Muscle layer of duodenum (tissue), 2 donors: ENCODE data around the gene RTL1.

ENCODE experiments used
- H3K27ac ChIP-seq: one replicate; pipeline ENCODE4 v1.7.0; 2013; ENCODE audit warnings: mild to moderate bottlenecking, low read length
- H3K27me3 ChIP-seq: one replicate; pipeline ENCODE4 v1.7.0; 2013; ENCODE audit warnings: low read depth, mild to moderate bottlenecking, control low read depth, low read length
- H3K36me3 ChIP-seq, 2 donors: one replicate each; pipeline ENCODE4 v1.7.0; 2013; ENCODE audit warnings: low read length in 2 of 2, control low read depth in 1 of 2, mild to moderate bottlenecking in 1 of 2; ENCODE audit not compliant: insufficient read depth in 2 of 2, control insufficient read depth in 1 of 2
- H3K4me1 ChIP-seq, 2 donors: one replicate each; pipeline ENCODE4 v1.7.0; 2013; ENCODE audit warnings: low read length in 2 of 2, mild to moderate bottlenecking in 2 of 2, control low read depth in 1 of 2, moderate library complexity in 1 of 2; ENCODE audit not compliant: insufficient read depth in 2 of 2, control insufficient read depth in 1 of 2
- H3K4me3 ChIP-seq, 2 donors: one replicate each; pipeline ENCODE4 v1.7.0; 2013; ENCODE audit warnings: low read length in 2 of 2, low read depth in 1 of 2, mild to moderate bottlenecking in 1 of 2
- H3K9me3 ChIP-seq, 2 donors: one replicate each; pipeline ENCODE4 v1.7.0; 2013; ENCODE audit warnings: low read length in 2 of 2, control low read depth in 1 of 2, mild to moderate bottlenecking in 1 of 2; ENCODE audit not compliant: control insufficient read depth in 1 of 2
- donor health status: healthy.

Gene RTL1

GRCh38 chr14:100868621-100869370 lies 34.7 kb downstream of the RTL1 start:
- H3K4me1 ChIP-seq, result no peaks in the 10 kb centered on the region
- no peak overlapping the region for H3K27ac ChIP-seq
- H3K9me3 ChIP-seq, result no peaks in the 10 kb centered on the region
- H3K27me3 ChIP-seq, result no peaks in the 10 kb centered on the region
- H3K36me3 ChIP-seq, result no peaks in the 10 kb centered on the region
- no peak overlapping the region for H3K4me3 ChIP-seq

- H3K36me3 ChIP-seq, result no peaks in the 10 kb centered on the region
- no peaks in the 10 kb centered on the region for H3K9me3 ChIP-seq
These were observed 35.7 kb downstream of the RTL1 start for GRCh38 chr14:100867631-100868315.

GRCh38 chr14:100866666-100867630 lies 36.6 kb downstream of the RTL1 start:
- H3K27me3 ChIP-seq, result no peaks in the 10 kb centered on the region
- peaks cover 0 to 3% of the 10 kb centered on the region in 2 donors for H3K9me3 ChIP-seq
- no peaks in the 10 kb centered on the region for H3K36me3 ChIP-seq

More at GRCh38 chr14:100867631-100868315, 35.7 kb downstream of the RTL1 start:
- H3K4me1 ChIP-seq, result no peaks in the 10 kb centered on the region
- H3K4me3 ChIP-seq, result no peak overlapping the region
- H3K27me3 ChIP-seq, result no peaks in the 10 kb centered on the region
- H3K27ac ChIP-seq, result no peak overlapping the region

GRCh38 chr14:100865682-100866591 lies 37.6 kb downstream of the RTL1 start:
- Histone ChIP-seq H3K36me3 (no peaks in the 10 kb centered on the region), H3K27me3 (no peaks in the 10 kb centered on the region), H3K9me3 (peaks cover 0 to 3% of the 10 kb centered on the region in 2 donors), H3K4me1 (no peaks in the 10 kb centered on the region), H3K4me3 (no peak overlapping the region), H3K27ac (no peak overlapping the region)

More at GRCh38 chr14:100866666-100867630, 36.6 kb downstream of the RTL1 start:
- Histone ChIP-seq H3K27ac (no peak overlapping the region), H3K4me3 (no peak overlapping the region), H3K4me1 (no peaks in the 10 kb centered on the region)

GRCh38 chr14:100864960-100865681 lies 38.4 kb downstream of the RTL1 start:
- Histone ChIP-seq H3K36me3 (no peaks in the 10 kb centered on the region), H3K27ac (no peak overlapping the region), H3K27me3 (no peaks in the 10 kb centered on the region), H3K9me3 (peaks cover 0 to 3% of the 10 kb centered on the region in 2 donors), H3K4me1 (no peaks in the 10 kb centered on the region), H3K4me3 (no peak overlapping the region)

- Histone ChIP-seq H3K4me3 (no peak overlapping the region), H3K27me3 (no peaks in the 10 kb centered on the region), H3K27ac (no peak overlapping the region), H3K36me3 (no peaks in the 10 kb centered on the region), H3K9me3 (peaks cover 0 to 3% of the 10 kb centered on the region in 2 donors), H3K4me1 (no peaks in the 10 kb centered on the region)
These were observed 39.3 kb downstream of the RTL1 start for GRCh38 chr14:100864206-100864605.

- Histone ChIP-seq H3K4me3 (no peak overlapping the region), H3K9me3 (peaks cover 0 to 3% of the 10 kb centered on the region in 2 donors), H3K36me3 (no peaks in the 10 kb centered on the region), H3K27ac (no peak overlapping the region), H3K27me3 (no peaks in the 10 kb centered on the region), H3K4me1 (no peaks in the 10 kb centered on the region)
These were observed 40.7 kb downstream of the RTL1 start for GRCh38 chr14:100862793-100863192.

- Histone ChIP-seq H3K36me3 (no peaks in the 10 kb centered on the region), H3K4me1 (no peaks in the 10 kb centered on the region), H3K4me3 (no peak overlapping the region), H3K27ac (no peak overlapping the region), H3K27me3 (no peaks in the 10 kb centered on the region), H3K9me3 (peaks cover 0 to 3% of the 10 kb centered on the region in 2 donors)
These were observed 41.2 kb downstream of the RTL1 start for GRCh38 chr14:100862277-100862676.

- Histone ChIP-seq H3K36me3 (no peaks in the 10 kb centered on the region), H3K27me3 (no peaks in the 10 kb centered on the region), H3K27ac (no peak overlapping the region), H3K4me1 (no peaks in the 10 kb centered on the region), H3K9me3 (peaks cover 0 to 3% of the 10 kb centered on the region in 2 donors), H3K4me3 (no peak overlapping the region)
These were observed 41.6 kb downstream of the RTL1 start for GRCh38 chr14:100861937-100862247.
